Heart left ventricle (tissue), 13 donors: Measurements from ENCODE around the gene GDPD1.

Experiments used
- CTCF ChIP-seq, 12 donors: fragments of 200-600 bp; sonication (generic) in 4 of 12; IDR thresholded peaks; one replicate each; pipeline versions ENCODE4 v1.5.0 to v1.8.0; 2018 to 2022; ENCODE audit warnings: antibody characterized with exemption in 12 of 12, mild to moderate bottlenecking in 5 of 12
- POLR2A ChIP-seq, 2 donors: fragments of 450-650 bp; IDR thresholded peaks; one replicate each; pipeline ENCODE4 v1.6.1; 2017; ENCODE audit warnings: antibody characterized with exemption in 2 of 2, mild to moderate bottlenecking in 2 of 2, moderate library complexity in 2 of 2
- donor health status: ischemic (EF 13 %, LVEDD 7.1; RV severe dilation, severe dysfunction).
- donor health status: DM: no; HTN: yes; CAD: no.
- donor health status: DM: no; HTN: no; CAD: no.
- donor health status: ischemic (EF 25% LVEDD 6.9; RV normal size, moderate dysfunction).
- donor health status: ischemic (EF 25% LVEDD 5.7; RV mildly dilated, moderate dysfunction).
- donor health status: ischemic (EF 35%, LVEDD 5.7; RV mildly dilated, moderate dysfunction).
- donor health status: nonischemic (EF 11% LVEDD 7.7; RV severe dilation, severe dysfunction).
- donor health status: DM: yes; HTN: yes; CAD: no.
- donor health status: PGD.
- donor health status: ischemic (EF 29% LVEDD 5.4; RV normal size, mild dysfunction).
- donor health status: nonischemic (EF 23%, LVEDD 6.1; RV moderate dilation, normal function).

- TF ChIP-seq CTCF (IDR thresholded peaks at IDR 0.05) (no peak), POLR2A (IDR thresholded peaks at IDR 0.05) (no peak)
Observed at GRCh38 chr17:59310263-59310920, 90.1 kb downstream of the GDPD1 start.
